H1 (cell line): ENCODE results near the gene STX12. TPM values are rescaled to one million over a fixed set of nuclear protein-coding genes. Genes with fewer than 3 reads are reported as not detected.

Source experiments
- CTCF ChIA-PET: fragments of 300-600 bp; sonication (Branson Sonifier 250); formaldehyde crosslinking; loops from one replicate; lab custom pipeline; 2021; ENCODE audit not compliant: partially characterized antibody; lab: Charles Lee
- POLR2A ChIA-PET: fragments of 300-600 bp; sonication (Branson Sonifier 250); formaldehyde crosslinking; loops from one replicate; lab custom pipeline; 2021; ENCODE audit warnings: inconsistent platforms; ENCODE audit not compliant: partially characterized antibody; lab: Charles Lee
- DNase-seq, 2 experiments: peaks; one replicate each; pipeline versions ENCODE4 v3.0.0 to v3.0.0-alpha.2; 2010 to 2022; ENCODE audit warnings: low spot score in 2 of 2, low read depth in 1 of 2, mixed read lengths in 1 of 2
- FAIRE-seq: peaks from 2 replicates; lab custom pipeline; 2011; peaks lifted over from hg19 to GRCh38; lab: Jason Lieb, UNC
- H2AFZ ChIP-seq: 2 replicates; pipeline ENCODE4 v1.8.1; 2012; ENCODE audit warnings: low read length, inconsistent platforms
- H2AK5ac ChIP-seq: 2 replicates; pipeline ENCODE4 v1.6.1; 2013; ENCODE audit warnings: low read depth, low read length
- H2BK120ac ChIP-seq: replicated peaks from 2 replicates; pipeline ENCODE3; 2013; ENCODE audit warnings: low read depth, low read length, inconsistent platforms
- H2BK12ac ChIP-seq: 2 replicates; pipeline ENCODE4 v1.6.1; 2013; ENCODE audit warnings: low read depth, low read length
- H2BK15ac ChIP-seq: 2 replicates; pipeline ENCODE4 v1.6.1; 2013; ENCODE audit warnings: low read length
- H2BK20ac ChIP-seq: 2 replicates; pipeline ENCODE4 v1.6.1; 2013; ENCODE audit warnings: low read length
- H2BK5ac ChIP-seq: 2 replicates; pipeline ENCODE4 v1.6.1; 2013; ENCODE audit warnings: low read depth, low read length
- H3K14ac ChIP-seq: 2 replicates; pipeline ENCODE4 v1.6.1; 2013; ENCODE audit warnings: inconsistent platforms; ENCODE audit not compliant: insufficient read length
- H3K18ac ChIP-seq: 2 replicates; pipeline ENCODE4 v1.6.1; 2013; ENCODE audit warnings: low read length; ENCODE audit errors: extremely low read depth
- H3K23ac ChIP-seq: 2 replicates; pipeline ENCODE4 v1.6.1; 2013; ENCODE audit warnings: inconsistent platforms; ENCODE audit not compliant: insufficient read length
- H3K23me2 ChIP-seq: 2 replicates; pipeline ENCODE4 v1.6.1; 2013; ENCODE audit warnings: low read depth, low read length
- H3K27ac ChIP-seq: 2 replicates; pipeline ENCODE4 v1.6.1; 2011; ENCODE audit warnings: low read depth, low read length, inconsistent platforms
- H3K27me3 ChIP-seq, 4 experiments: replicated peaks in 1 of 4; 1 replicate in 1 of 4; 2 replicates in 3 of 4; pipeline versions ENCODE4 v1.6.1 to v1.8.1; 2011 to 2013; ENCODE audit warnings: low read length in 3 of 4, mild to moderate bottlenecking in 3 of 4, inconsistent platforms in 2 of 4, mixed read lengths in 2 of 4, moderate library complexity in 1 of 4; ENCODE audit not compliant: control insufficient read depth in 3 of 4, insufficient read depth in 3 of 4; ENCODE audit errors: extremely low read depth in 1 of 4
- H3K36me3 ChIP-seq, 4 experiments: 2 replicates each; pipeline versions ENCODE4 v1.6.1 to v1.8.1; 2011 to 2013; ENCODE audit warnings: mild to moderate bottlenecking in 4 of 4, low read length in 3 of 4, moderate library complexity in 2 of 4, control low read depth in 1 of 4, inconsistent platforms in 1 of 4; ENCODE audit not compliant: insufficient read depth in 4 of 4, control insufficient read depth in 2 of 4
- H3K4ac ChIP-seq: replicated peaks from 2 replicates; pipeline ENCODE3; 2013; ENCODE audit warnings: low read length, low read depth, mixed read lengths, inconsistent platforms; ENCODE audit not compliant: insufficient read length
- H3K4me1 ChIP-seq, 4 experiments: replicated peaks in 1 of 4; 1 replicate in 1 of 4; 2 replicates in 3 of 4; pipeline versions ENCODE4 v1.6.1 to v1.8.1; 2011 to 2013; ENCODE audit warnings: low read length in 3 of 4, inconsistent platforms in 2 of 4, mixed read lengths in 1 of 4; ENCODE audit not compliant: insufficient read depth in 4 of 4, control insufficient read depth in 3 of 4
- H3K4me2 ChIP-seq, 2 experiments: 2 replicates each; pipeline versions ENCODE4 v1.6.1 to v1.8.1; 2011 to 2013; ENCODE audit warnings: low read depth in 2 of 2, low read length in 2 of 2, control low read depth in 1 of 2, inconsistent platforms in 1 of 2, mild to moderate bottlenecking in 1 of 2; ENCODE audit not compliant: insufficient read depth in 1 of 2
- H3K4me3 ChIP-seq, 4 experiments: fragments of 200-600, 300-600 bp in 1 of 4; sonication (generic), shearing (Covaris generic), sonication (Bioruptor Twin) in 1 of 4; 2 replicates each; pipeline versions ENCODE4 v1.5.1 to v1.8.1; 2011 to 2016; ENCODE audit warnings: low read length in 4 of 4, low read depth in 3 of 4, control low read depth in 2 of 4, inconsistent platforms in 2 of 4, mild to moderate bottlenecking in 2 of 4, mixed read lengths in 1 of 4, moderate library complexity in 1 of 4; ENCODE audit not compliant: insufficient read depth in 2 of 4; ENCODE audit errors: extremely low read depth in 1 of 4
- H3K56ac ChIP-seq: replicated peaks from 2 replicates; pipeline ENCODE3; 2013; ENCODE audit warnings: low read depth, mild to moderate bottlenecking, mixed read lengths, low read length, inconsistent platforms; ENCODE audit not compliant: insufficient read length
- H3K79me1 ChIP-seq: 2 replicates; pipeline ENCODE4 v1.6.1; 2013; ENCODE audit warnings: low read depth, low read length, control low read depth
- H3K79me2 ChIP-seq, 2 experiments: 2 replicates each; pipeline versions ENCODE4 v1.6.1 to v1.8.1; 2012 to 2013; ENCODE audit warnings: low read length in 2 of 2, mild to moderate bottlenecking in 2 of 2, inconsistent platforms in 1 of 2; ENCODE audit not compliant: insufficient read depth in 2 of 2, control insufficient read depth in 1 of 2
- H3K9ac ChIP-seq, 4 experiments: replicated peaks in 1 of 4; 1 replicate in 1 of 4; 2 replicates in 3 of 4; pipeline versions ENCODE4 v1.6.1 to v1.8.1; 2011 to 2013; ENCODE audit warnings: low read depth in 3 of 4, low read length in 3 of 4, control low read depth in 2 of 4, mild to moderate bottlenecking in 2 of 4, moderate library complexity in 2 of 4, inconsistent platforms in 1 of 4; ENCODE audit errors: extremely low read depth in 1 of 4
- H3K9me3 ChIP-seq, 2 experiments: 2 replicates each; pipeline versions ENCODE4 v1.6.1 to v1.8.1; 2012 to 2013; ENCODE audit warnings: mild to moderate bottlenecking in 2 of 2, moderate library complexity in 2 of 2, control low read depth in 1 of 2, inconsistent platforms in 1 of 2, low read depth in 1 of 2, low read length in 1 of 2, mixed read lengths in 1 of 2; ENCODE audit not compliant: insufficient read depth in 2 of 2
- H4K20me1 ChIP-seq, 2 experiments: replicated peaks in 1 of 2; 2 replicates each; pipeline versions ENCODE3 to v1.8.1; 2011 to 2013; ENCODE audit warnings: inconsistent platforms in 2 of 2, low read length in 2 of 2, mild to moderate bottlenecking in 1 of 2; ENCODE audit not compliant: insufficient read depth in 2 of 2, control insufficient read depth in 1 of 2
- H4K5ac ChIP-seq: 2 replicates; pipeline ENCODE4 v1.6.1; 2013; ENCODE audit warnings: low read length, low read depth, mixed read lengths, inconsistent platforms; ENCODE audit not compliant: insufficient read length
- H4K8ac ChIP-seq: 2 replicates; pipeline ENCODE4 v1.8.0; 2013; ENCODE audit warnings: mild to moderate bottlenecking, moderate library complexity, low read length, inconsistent platforms; ENCODE audit not compliant: insufficient read depth; ENCODE audit errors: extremely low read depth
- H4K91ac ChIP-seq: replicated peaks from 2 replicates; pipeline ENCODE3; 2013; ENCODE audit warnings: low read length, mixed read lengths, inconsistent platforms; ENCODE audit not compliant: insufficient read length
- ASH2L ChIP-seq: fragments of 200-600, 300-600 bp; sonication (generic); IDR thresholded peaks from one replicate; pipeline ENCODE4 v1.7.1; 2017; ENCODE audit warnings: low read length
- EP300 ChIP-seq, 2 experiments: IDR thresholded peaks; 1 replicate in 1 of 2; 2 replicates in 1 of 2; pipeline ENCODE4 v1.6.1; 2011 to 2012; ENCODE audit warnings: low read depth in 2 of 2, low read length in 2 of 2, mild to moderate bottlenecking in 2 of 2, borderline replicate concordance in 1 of 2, inconsistent platforms in 1 of 2, moderate library complexity in 1 of 2
- HDAC2 ChIP-seq, 2 experiments: fragments of 300-600 bp in 1 of 2; sonication (generic) in 1 of 2; IDR thresholded peaks; 2 replicates each; pipeline ENCODE4 v1.6.1; 2011 to 2012; ENCODE audit warnings: low read depth in 2 of 2, low read length in 2 of 2, mild to moderate bottlenecking in 2 of 2, moderate library complexity in 2 of 2, borderline replicate concordance in 1 of 2, inconsistent platforms in 1 of 2
- MAFK ChIP-seq: IDR thresholded peaks from 2 replicates; pipeline ENCODE4 v1.6.1; 2012; ENCODE audit warnings: low read depth, mild to moderate bottlenecking, improper control_type of control experiment, low read length
- SIN3A ChIP-seq, 2 experiments: IDR thresholded peaks in 1 of 2; conservative IDR thresholded peaks in 1 of 2; 2 replicates each; pipeline ENCODE4 v1.6.1; 2011 to 2012; ENCODE audit warnings: low read length in 2 of 2, improper control_type of control experiment in 1 of 2, low read depth in 1 of 2, mild to moderate bottlenecking in 1 of 2
- WGBS, 2 experiments: shearing (Covaris generic) in 1 of 2; methylation state at CpG; one replicate each; pipeline versions ENCODE4 v1.1.6 to v1.1.7; 2013 to 2015; ENCODE audit warnings: low lambda C conversion rate in 2 of 2, mixed read lengths in 2 of 2, inconsistent platforms in 1 of 2, low coverage in 1 of 2, missing lambda C conversion rate in 1 of 2; ENCODE audit not compliant: insufficient replicate concordance in 2 of 2, insufficient coverage in 1 of 2, insufficient read length in 1 of 2; ENCODE audit errors: extremely low coverage in 1 of 2, missing lambda C conversion rate in 1 of 2; 5-methylcytosine and 5-hydroxymethylcytosine counted together
- polyA plus RNA-seq, 7 experiments: library from polyadenylated mRNA; depleted of rRNA in 3 of 7; stranded (reverse) in 5 of 7; unstranded in 2 of 7; fragments of >200 nt in 5 of 7; fragments of 200-250 nt in 2 of 7; gene quantifications; 1 replicate in 5 of 7; 2 replicates in 1 of 7; 4 replicates in 1 of 7; pipeline versions ENCODE4 v1.2.1 to v1.2.3, GENCODE V29; 2011 to 2013; ENCODE audit warnings: missing spikeins in 2 of 7, mixed read lengths in 2 of 7
- total RNA-seq: library from RNA; stranded (reverse); fragmentation: NEBNext Ultra II Directional; extraction: Animal tissue kit (Norgen Biotek cat#: 25700); gene quantifications from 2 replicates; pipeline ENCODE4 v1.2.1, GENCODE V29; 2021

The STX12 gene
- total and polyA plus RNA-seq, 2 of the 8 experiments (the other 6 are each of a cell fraction or from before 2014, with no cell fraction given): 3.7 to 11.0 TPM

- Histone ChIP-seq H2BK12ac (no peak overlapping the region), H3K4me2 (no peak overlapping the region), H2BK20ac (no peak overlapping the region), H2BK5ac (no peak overlapping the region), H3K9me3 (no peaks in the 10 kb centered on the region), H3K36me3 (peaks cover 0 to 5% (median 0%) of the 10 kb centered on the region in 4 experiments; a peak in 3 of 8 replicates), H3K56ac (no peak overlapping the region), H3K4ac (no peak overlapping the region), H2BK15ac (no peak overlapping the region), H2BK120ac (no peak overlapping the region), H3K23ac (no peak overlapping the region), H3K79me1 (no peaks in the 10 kb centered on the region; the same call in 1 of the 2 replicates), H3K18ac (no peak overlapping the region), H3K4me3 (no peak overlapping the region), H4K91ac (no peak overlapping the region), H3K27me3 (no peaks in the 10 kb centered on the region), H4K5ac (no peak overlapping the region), H3K27ac (no peak overlapping the region), H3K23me2 (no peaks in the 10 kb centered on the region), H3K79me2 (no peaks in the 10 kb centered on the region), H3K4me1 (no peaks in the 10 kb centered on the region), H3K14ac (no peak overlapping the region), H2AK5ac (no peak overlapping the region), H4K8ac (no peak overlapping the region), H4K20me1 (no peaks in the 10 kb centered on the region), H2AFZ (no peak overlapping the region), H3K9ac (no peak overlapping the region)
- ChIA-PET CTCF (no interaction called here), POLR2A (interaction anchor here (0.7 kb wide), 1 partner anchor 724 kb away, joined by 3 read pairs; no protein-coding TSS in a partner anchor)
- DNase-seq: no peak
- 86% methylated on average over 4 of the region's 4 CpGs; no CpG with 5 or more reads in 1 of the 2 experiments for WGBS, 2 experiments
- no peak for FAIRE-seq
- no peak for TF ChIP-seq SIN3A (conservative IDR thresholded peaks at IDR 0.05 in 1 of 2, IDR thresholded peaks at IDR 0.05 in 1 of 2; ENCODE audit: low read depth in 1 of 2, low read length in 2 of 2)
- TF ChIP-seq HDAC2 (IDR thresholded peaks at IDR 0.05; ENCODE audit: borderline replicate concordance in 1 of 2, low read depth in 2 of 2, low read length in 2 of 2): no peak
- no peak for TF ChIP-seq EP300 (IDR thresholded peaks at IDR 0.05; ENCODE audit: borderline replicate concordance in 1 of 2, low read depth in 2 of 2, low read length in 2 of 2)
- TF ChIP-seq ASH2L: no peak
- TF ChIP-seq MAFK: no peak
These were observed 16.6 kb downstream of the STX12 start for GRCh38 chr1:27789540-27790041.
